Natural killer cell (primary cell): ENCODE data around the gene MYO15B. TPM values are rescaled to one million over a fixed set of nuclear protein-coding genes. Genes with fewer than 3 reads are reported as not detected.

Experiments used
- ATAC-seq, 3 donors: fragments of 150-1000 bp in 2 of 3; fragments of 200-7000 bp in 1 of 3; cut with Tn5 transposase; 1 replicate in 1 of 3; 2 replicates in 2 of 3; pipeline ENCODE4 v1.10.0; 2021; ENCODE audit warnings: mild to moderate bottlenecking in 2 of 3, moderate library complexity in 2 of 3
- DNase-seq, 2 donors: peaks; one replicate each; pipeline versions ENCODE4 v3.0.0 to v3.0.0-alpha.2; 2013 to 2021; ENCODE audit warnings: mixed read lengths in 1 of 2
- H3K27ac ChIP-seq: one replicate; pipeline ENCODE4 v1.5.1; 2013; ENCODE audit warnings: mild to moderate bottlenecking, low read length
- H3K27me3 ChIP-seq: one replicate; pipeline ENCODE4 v1.6.1; 2013; ENCODE audit warnings: low read length; ENCODE audit not compliant: control insufficient read depth, insufficient read depth
- H3K36me3 ChIP-seq: one replicate; pipeline ENCODE4 v1.6.1; 2013; ENCODE audit warnings: low read length; ENCODE audit not compliant: control insufficient read depth, insufficient read depth
- H3K4me1 ChIP-seq: one replicate; pipeline ENCODE4 v1.6.1; 2013; ENCODE audit warnings: low read length; ENCODE audit not compliant: control insufficient read depth, insufficient read depth
- H3K4me3 ChIP-seq: one replicate; pipeline ENCODE4 v1.5.1; 2013; ENCODE audit warnings: low read length
- H3K9me3 ChIP-seq: one replicate; pipeline ENCODE4 v1.6.1; 2013; ENCODE audit warnings: low read length; ENCODE audit not compliant: control insufficient read depth, insufficient read depth
- H3K27ac Mint-ChIP-seq, 2 donors: one replicate each; pipeline ENCODE4 v1.8.0; 2022; ENCODE audit warnings: mild to moderate bottlenecking in 2 of 2, mixed read lengths in 2 of 2, moderate library complexity in 1 of 2
- H3K27me3 Mint-ChIP-seq, 2 donors: one replicate each; pipeline ENCODE4 v1.8.0; 2022; ENCODE audit warnings: low read depth in 2 of 2, mixed read lengths in 2 of 2
- H3K36me3 Mint-ChIP-seq: one replicate; pipeline ENCODE4 v1.8.0; 2022; ENCODE audit warnings: mixed read lengths
- H3K4me1 Mint-ChIP-seq, 2 donors: one replicate each; pipeline ENCODE4 v1.8.0; 2022; ENCODE audit warnings: mixed read lengths in 2 of 2
- H3K4me3 Mint-ChIP-seq: one replicate; pipeline ENCODE4 v1.8.0; 2022; ENCODE audit warnings: mild to moderate bottlenecking, moderate library complexity, mixed read lengths
- H3K9me3 Mint-ChIP-seq, 2 donors: one replicate each; pipeline ENCODE4 v1.8.0; 2022; ENCODE audit warnings: mixed read lengths in 2 of 2
- WGBS: methylation state at CpG from one replicate; pipeline ENCODE4 v1.1.7; 2013; ENCODE audit warnings: missing lambda C conversion rate; ENCODE audit not compliant: insufficient coverage; 5-methylcytosine and 5-hydroxymethylcytosine counted together
- intact Hi-C: fragments of 100-400 bp; cut with micrococcal nuclease; formaldehyde crosslinking; loops from one replicate; pipeline ENCODE4 v1.14.2; 2022
- total RNA-seq, 4 donors: library from RNA; stranded (reverse); fragments of 120-200 nt in 1 of 4; gene quantifications; one replicate each; pipeline versions ENCODE4 v1.2.3 to v1.2.4, GENCODE V29; 2013 to 2022
- TF ChIP-seq, protein P1 (sequence below): fragments of 200-600 bp; IDR thresholded peaks from one replicate; pipeline ENCODE4 v1.8.0; 2022; ENCODE audit warnings: antibody characterized with exemption

MYO15B gene
- total RNA-seq, 3 donors from 2014 or later (not counting 1 experiment from before 2014, with no cell fraction given), result 336 to 372 (median 339) TPM

GRCh38 chr17:75664099-75664549 is 76.5 kb downstream of the MYO15B start:
- H3K4me1 Mint-ChIP-seq, result peaks cover 6 to 7% of the 10 kb centered on the region in 2 donors
- H3K36me3 Mint-ChIP-seq, result no peaks in the 10 kb centered on the region
- no peak overlapping the region for H3K4me3 ChIP-seq
- peak overlapping the region; percentile 3 for H3K4me3 Mint-ChIP-seq
- no peak overlapping the region for H3K27ac Mint-ChIP-seq
- 67% methylated on average over 1 of the region's 3 CpGs for WGBS
- TF ChIP-seq, protein P1, sequence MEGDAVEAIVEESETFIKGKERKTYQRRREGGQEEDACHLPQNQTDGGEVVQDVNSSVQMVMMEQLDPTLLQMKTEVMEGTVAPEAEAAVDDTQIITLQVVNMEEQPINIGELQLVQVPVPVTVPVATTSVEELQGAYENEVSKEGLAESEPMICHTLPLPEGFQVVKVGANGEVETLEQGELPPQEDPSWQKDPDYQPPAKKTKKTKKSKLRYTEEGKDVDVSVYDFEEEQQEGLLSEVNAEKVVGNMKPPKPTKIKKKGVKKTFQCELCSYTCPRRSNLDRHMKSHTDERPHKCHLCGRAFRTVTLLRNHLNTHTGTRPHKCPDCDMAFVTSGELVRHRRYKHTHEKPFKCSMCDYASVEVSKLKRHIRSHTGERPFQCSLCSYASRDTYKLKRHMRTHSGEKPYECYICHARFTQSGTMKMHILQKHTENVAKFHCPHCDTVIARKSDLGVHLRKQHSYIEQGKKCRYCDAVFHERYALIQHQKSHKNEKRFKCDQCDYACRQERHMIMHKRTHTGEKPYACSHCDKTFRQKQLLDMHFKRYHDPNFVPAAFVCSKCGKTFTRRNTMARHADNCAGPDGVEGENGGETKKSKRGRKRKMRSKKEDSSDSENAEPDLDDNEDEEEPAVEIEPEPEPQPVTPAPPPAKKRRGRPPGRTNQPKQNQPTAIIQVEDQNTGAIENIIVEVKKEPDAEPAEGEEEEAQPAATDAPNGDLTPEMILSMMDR, result no peak
- DNase-seq (no peak), ATAC-seq (no peak)
- intact Hi-C loops, result no loop called here
- peaks cover 14% of the 10 kb centered on the region for H3K4me1 ChIP-seq
- no peaks in the 10 kb centered on the region for H3K27me3 ChIP-seq
- H3K36me3 ChIP-seq, result peaks cover 31% of the 10 kb centered on the region
- H3K27ac ChIP-seq, result peak overlapping the region; percentile 31
- H3K9me3 ChIP-seq, result no peaks in the 10 kb centered on the region
- no peaks in the 10 kb centered on the region for H3K9me3 Mint-ChIP-seq
- no peaks in the 10 kb centered on the region for H3K27me3 Mint-ChIP-seq

DNA sequence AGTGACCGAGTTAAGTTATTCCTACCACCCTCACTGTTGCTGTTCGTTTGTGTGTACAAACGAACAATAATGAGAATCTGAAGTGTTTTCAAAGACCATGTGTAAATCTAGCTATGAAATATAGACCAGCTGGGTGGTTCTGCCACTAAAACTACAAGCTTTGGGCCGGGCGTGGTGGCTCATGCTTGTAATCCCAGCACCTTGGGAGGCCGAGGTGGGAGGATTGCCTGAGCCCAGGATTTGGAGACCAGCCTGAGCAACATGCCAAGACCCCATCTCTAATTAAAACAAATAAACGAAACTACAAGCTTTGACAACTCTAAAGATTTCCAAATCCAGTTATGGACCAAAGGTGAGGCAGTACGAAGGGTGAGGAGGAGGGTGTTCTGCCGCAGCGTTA is 78.4 kb downstream of the MYO15B start:
- TF ChIP-seq, protein P1, result no peak
- no peaks in the 10 kb centered on the region for H3K9me3 Mint-ChIP-seq
- Histone ChIP-seq H3K27me3 (no peaks in the 10 kb centered on the region), H3K4me3 (no peak overlapping the region), H3K9me3 (no peaks in the 10 kb centered on the region), H3K27ac (no peak overlapping the region), H3K36me3 (peaks cover 36% of the 10 kb centered on the region), H3K4me1 (peaks cover 14% of the 10 kb centered on the region)
- WGBS, result 93% methylated on average over 9 of the region's 10 CpGs
- DNase-seq (no peak), ATAC-seq (no peak)
- peak overlapping the region; percentile 62 for H3K4me3 Mint-ChIP-seq
- H3K4me1 Mint-ChIP-seq, result peaks cover 7 to 13% of the 10 kb centered on the region in 2 donors
- no peaks in the 10 kb centered on the region for H3K27me3 Mint-ChIP-seq
- no peak overlapping the region for H3K27ac Mint-ChIP-seq
- intact Hi-C loops, result no loop called here
- H3K36me3 Mint-ChIP-seq, result no peaks in the 10 kb centered on the region

DNA sequence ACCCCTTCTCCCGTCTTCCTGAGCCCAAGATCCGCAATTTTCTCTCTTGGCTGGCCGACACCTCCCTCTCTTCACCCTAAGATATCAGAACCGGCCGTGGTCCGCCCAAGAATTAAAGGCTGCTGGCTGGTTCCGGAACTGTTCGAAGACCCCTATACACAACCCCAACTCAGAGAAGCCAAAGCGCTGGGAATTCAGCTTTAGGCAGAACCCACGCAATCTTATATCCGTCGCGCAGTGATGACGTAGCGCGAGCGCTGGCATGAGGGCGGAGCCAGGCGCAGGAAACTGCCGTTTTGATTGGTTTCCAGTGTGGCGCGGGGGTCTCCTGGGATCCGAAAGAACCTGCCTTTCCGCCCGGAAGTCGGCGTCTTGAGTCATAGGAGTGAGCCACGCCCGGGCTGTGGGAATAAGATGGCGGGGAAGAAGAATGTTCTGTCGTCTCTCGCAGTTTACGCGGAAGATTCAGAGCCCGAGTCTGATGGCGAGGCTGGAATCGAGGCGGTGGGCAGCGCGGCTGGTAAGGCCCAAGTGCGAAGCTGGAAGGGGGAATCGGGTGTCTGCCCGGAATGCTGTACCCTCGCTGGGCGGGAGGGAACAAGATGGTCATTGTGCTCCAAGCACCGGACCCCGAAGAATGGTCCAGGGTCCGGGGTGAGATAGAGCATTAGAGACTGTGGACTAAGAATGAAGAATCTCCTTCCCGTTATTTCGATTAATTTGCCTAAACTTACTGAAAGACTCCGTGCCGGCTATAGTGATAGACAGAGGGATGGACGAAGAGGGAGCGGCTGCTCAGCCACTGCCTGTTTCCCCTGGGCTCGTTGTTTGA is 79.6 kb downstream of the MYO15B start, which contains the start of the genes RECQL5 and SAP30BP:
RECQL5 (minus strand) TSS at position 196 of the 832 bp plus-strand sequence. CDS start 597 bp downstream, outside the sequence.
SAP30BP (plus strand) TSS at position 380 of the 832 bp plus-strand sequence; CDS start at position 415, 35 bp downstream.
- Mint-ChIP-seq H3K4me1 (peaks cover 7 to 14% of the 10 kb centered on the region in 2 donors), H3K27ac (no peak within 1 kb of the TSS), H3K9me3 (no peaks in the 10 kb centered on the region), H3K4me3 (peak within 1 kb of the TSS; percentile 62), H3K36me3 (no peaks in the 10 kb centered on the region), H3K27me3 (no peaks in the 10 kb centered on the region)
- Histone ChIP-seq H3K4me3 (peak within 1 kb of the TSS; percentile 81), H3K27ac (peak within 1 kb of the TSS; percentile 84), H3K4me1 (peaks cover 14% of the 10 kb centered on the region), H3K9me3 (no peaks in the 10 kb centered on the region), H3K36me3 (peaks cover 39% of the 10 kb centered on the region), H3K27me3 (no peaks in the 10 kb centered on the region)
- intact Hi-C loops, result no loop called here
- ATAC-seq (peak; percentile 99 to 100 (median 100)), DNase-seq (peak; percentile 94 to 100)
- TF ChIP-seq, protein P1, result no peak
- under 1% methylated on average over 55 of the region's 55 CpGs for WGBS
